Left lung (tissue), 10 donors: Measurements from ENCODE around the gene UBE2D2. TPM values are rescaled to one million over a fixed set of nuclear protein-coding genes. Genes with fewer than 3 reads are reported as not detected.
"Not testable (repeated sequence)": the region's sequence is repeated elsewhere in the genome, so short reads cannot be mapped to it uniquely, and the experiment has no call there.

Source experiments
- ATAC-seq: fragments of 200-7000 bp; cut with Tn5 transposase; one replicate; pipeline ENCODE4 v1.9.1; 2020; ENCODE audit warnings: moderate library complexity
- DNase-seq, 4 donors: peaks; one replicate each; pipeline ENCODE4 v3.0.0-alpha.2; 2013 to 2020
- H3K27ac ChIP-seq, 2 donors: fragments of 200-600 bp; sonication (generic) in 1 of 2; one replicate each; pipeline versions ENCODE4 v1.5.0 to v1.8.0; 2020 to 2021
- H3K27me3 ChIP-seq, 2 donors: fragments of 200-600 bp; sonication (generic) in 1 of 2; one replicate each; pipeline versions ENCODE4 v1.5.0 to v1.8.0; 2020 to 2021
- H3K36me3 ChIP-seq, 2 donors: fragments of 200-600 bp; sonication (generic) in 1 of 2; one replicate each; pipeline versions ENCODE4 v1.5.0 to v1.8.0; 2020 to 2021
- H3K4me1 ChIP-seq, 2 donors: fragments of 200-600 bp; one replicate each; pipeline ENCODE4 v1.8.0; 2021
- H3K4me3 ChIP-seq, 2 donors: fragments of 200-600 bp; sonication (generic) in 1 of 2; one replicate each; pipeline versions ENCODE4 v1.5.0 to v1.8.0; 2020 to 2021; ENCODE audit warnings: mild to moderate bottlenecking in 1 of 2
- H3K9me3 ChIP-seq, 2 donors: fragments of 200-600 bp; sonication (generic) in 1 of 2; one replicate each; pipeline versions ENCODE4 v1.5.0 to v1.8.0; 2020 to 2021
- intact Hi-C, 2 donors: fragments of 100-400 bp; cut with DNase I; formaldehyde crosslinking; loops; one replicate each; pipeline versions ENCODE4 v1.11.2 to v1.14.2; 2022
- polyA plus RNA-seq, 6 donors: library from polyadenylated mRNA; unstranded; fragments of 120-200 nt; gene quantifications; one replicate each; pipeline ENCODE4 v1.2.1, GENCODE V29; 2013; ENCODE audit not compliant: insufficient read length in 6 of 6
- total RNA-seq, 2 donors: library from RNA; stranded (reverse); fragmentation: NEBNext Ultra II Directional; extraction: Animal tissue kit (Norgen Biotek cat#: 25700); gene quantifications; one replicate each; pipeline ENCODE4 v1.2.1, GENCODE V29; 2021
- TF ChIP-seq, protein P1 (sequence below), 2 donors: fragments of 200-600 bp; sonication (generic) in 1 of 2; IDR thresholded peaks; one replicate each; pipeline versions ENCODE4 v1.5.0 to v1.8.0; 2021; ENCODE audit warnings: antibody characterized with exemption in 2 of 2
- donor health status: DM: no; HTN: yes; CAD: no.
- donor health status: DM: no; HTN: no; CAD: no.

UBE2D2 gene
- total and polyA plus RNA-seq, 8 donors, result 122 to 160 (median 145) TPM

DNA sequence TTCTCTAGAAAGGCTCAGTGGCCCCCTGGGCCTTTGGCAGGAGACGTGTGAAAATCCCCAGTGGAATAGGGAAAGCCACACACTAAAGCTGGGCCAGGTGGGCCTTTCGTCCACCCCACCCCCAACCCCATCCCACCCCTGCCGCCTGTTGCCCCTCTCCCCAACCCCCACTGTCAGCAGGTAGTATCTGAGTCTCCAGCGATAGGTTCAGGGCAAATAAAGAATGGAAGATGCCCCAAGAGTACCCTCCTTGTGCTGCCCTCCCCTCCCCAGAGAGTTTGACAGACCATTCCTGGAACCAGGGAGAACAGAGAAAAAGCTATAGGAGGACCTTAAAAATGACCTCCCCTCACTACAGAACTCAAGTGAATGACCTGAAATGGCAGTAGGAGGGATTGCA lies 36.7 kb upstream of the UBE2D2 start:
- no peak overlapping the region for H3K27ac ChIP-seq
- H3K9me3 ChIP-seq, result no peaks in the 10 kb centered on the region
- no peaks in the 10 kb centered on the region for H3K27me3 ChIP-seq
- no peaks in the 10 kb centered on the region for H3K36me3 ChIP-seq
- ATAC-seq (no peak), DNase-seq (no peak)
- intact Hi-C loops, result no loop called here
- H3K4me3 ChIP-seq, result no peak overlapping the region
- TF ChIP-seq, protein P1, sequence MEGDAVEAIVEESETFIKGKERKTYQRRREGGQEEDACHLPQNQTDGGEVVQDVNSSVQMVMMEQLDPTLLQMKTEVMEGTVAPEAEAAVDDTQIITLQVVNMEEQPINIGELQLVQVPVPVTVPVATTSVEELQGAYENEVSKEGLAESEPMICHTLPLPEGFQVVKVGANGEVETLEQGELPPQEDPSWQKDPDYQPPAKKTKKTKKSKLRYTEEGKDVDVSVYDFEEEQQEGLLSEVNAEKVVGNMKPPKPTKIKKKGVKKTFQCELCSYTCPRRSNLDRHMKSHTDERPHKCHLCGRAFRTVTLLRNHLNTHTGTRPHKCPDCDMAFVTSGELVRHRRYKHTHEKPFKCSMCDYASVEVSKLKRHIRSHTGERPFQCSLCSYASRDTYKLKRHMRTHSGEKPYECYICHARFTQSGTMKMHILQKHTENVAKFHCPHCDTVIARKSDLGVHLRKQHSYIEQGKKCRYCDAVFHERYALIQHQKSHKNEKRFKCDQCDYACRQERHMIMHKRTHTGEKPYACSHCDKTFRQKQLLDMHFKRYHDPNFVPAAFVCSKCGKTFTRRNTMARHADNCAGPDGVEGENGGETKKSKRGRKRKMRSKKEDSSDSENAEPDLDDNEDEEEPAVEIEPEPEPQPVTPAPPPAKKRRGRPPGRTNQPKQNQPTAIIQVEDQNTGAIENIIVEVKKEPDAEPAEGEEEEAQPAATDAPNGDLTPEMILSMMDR (IDR thresholded peaks at IDR 0.05), result no peak
- no peaks in the 10 kb centered on the region for H3K4me1 ChIP-seq

- no peak for DNase-seq
- Histone ChIP-seq H3K9me3 (no peaks in the 10 kb centered on the region), H3K27ac (no peak overlapping the region), H3K27me3 (no peaks in the 10 kb centered on the region), H3K36me3 (no peaks in the 10 kb centered on the region), H3K4me1 (no peaks in the 10 kb centered on the region), H3K4me3 (no peak overlapping the region)
- TF ChIP-seq, protein P1 (IDR thresholded peaks at IDR 0.05), result no peak
- intact Hi-C loops, result no loop called here
- peak; percentile 21 for ATAC-seq
These were observed 36.1 kb upstream of the UBE2D2 start for GRCh38 chr5:139524940-139525585.

- H3K27ac ChIP-seq, H3K9me3 ChIP-seq, intact Hi-C loops, ATAC-seq, DNase-seq, H3K27me3 ChIP-seq, H3K4me3 ChIP-seq, H3K4me1 ChIP-seq, H3K36me3 ChIP-seq: not testable (repeated sequence)
These were observed 35.4 kb upstream of the UBE2D2 start for GRCh38 chr5:139525586-139526308.

DNA sequence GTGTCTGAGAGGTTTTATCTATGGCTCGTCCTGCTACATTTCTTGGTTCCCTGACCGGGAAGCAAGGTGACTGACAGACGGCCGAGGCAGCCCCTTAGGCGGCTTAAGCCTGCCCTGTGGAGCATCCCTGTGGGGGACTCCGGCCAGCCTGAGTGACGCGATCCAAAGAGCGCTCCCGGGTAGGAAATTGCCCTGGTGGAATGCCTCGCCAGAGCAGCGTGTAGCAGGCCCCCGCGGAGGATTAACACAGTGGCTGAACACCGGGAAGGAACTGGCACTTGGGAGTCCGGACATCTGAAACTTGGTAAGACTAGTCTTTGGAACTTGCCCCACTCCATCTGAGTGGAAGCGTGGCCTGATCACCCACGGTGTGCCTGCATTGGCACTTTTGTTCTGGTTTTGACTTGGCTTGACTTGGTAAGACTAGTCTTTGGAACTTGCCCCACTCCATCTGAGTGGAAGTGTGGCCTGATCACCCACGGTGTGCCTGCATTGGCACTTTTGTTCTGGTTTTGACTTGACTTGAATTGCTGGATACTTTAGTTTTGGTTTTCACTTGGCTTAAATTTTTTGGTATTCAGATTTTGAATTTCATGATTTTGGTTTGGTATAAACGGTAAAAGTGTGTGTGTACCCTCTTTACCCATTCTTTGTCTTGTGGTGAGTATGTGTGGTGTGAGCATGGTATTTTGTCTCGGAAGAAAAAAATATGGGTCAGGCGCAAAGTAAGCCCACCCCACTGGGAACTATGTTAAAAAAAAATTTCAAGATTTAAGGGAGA lies 34.6 kb upstream of the UBE2D2 start:
- H3K9me3 ChIP-seq, H3K4me3 ChIP-seq, H3K4me1 ChIP-seq, H3K27me3 ChIP-seq, DNase-seq, H3K27ac ChIP-seq, ATAC-seq, H3K36me3 ChIP-seq, intact Hi-C loops: not testable (repeated sequence)

GRCh38 chr5:139527090-139527470 lies 34.1 kb upstream of the UBE2D2 start:
- H3K27me3 ChIP-seq, H3K4me3 ChIP-seq, H3K36me3 ChIP-seq, intact Hi-C loops, H3K4me1 ChIP-seq, DNase-seq, H3K27ac ChIP-seq, ATAC-seq, H3K9me3 ChIP-seq: not testable (repeated sequence)

GRCh38 chr5:139527896-139528467 lies 33.2 kb upstream of the UBE2D2 start:
- intact Hi-C loops, ATAC-seq, H3K4me1 ChIP-seq: not testable (repeated sequence)

DNA sequence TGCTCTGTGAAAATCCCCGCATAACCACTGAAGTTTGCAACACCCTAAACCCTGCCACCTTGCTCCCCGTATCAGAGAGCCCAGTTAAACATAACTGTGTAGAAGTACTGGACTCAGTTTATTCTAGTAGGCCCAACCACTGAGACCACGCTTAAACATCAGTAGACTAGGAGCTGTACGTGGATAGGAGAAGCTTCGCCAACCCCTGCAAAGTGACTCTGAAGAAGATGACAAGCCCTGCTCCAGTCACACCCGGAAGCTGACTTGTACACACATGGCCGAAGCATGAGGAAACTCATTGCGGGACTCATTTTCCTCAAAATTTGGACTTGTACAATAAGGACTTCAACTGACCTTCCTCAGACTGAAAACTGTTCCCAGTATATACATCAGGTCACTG lies 32.4 kb upstream of the UBE2D2 start:
- intact Hi-C loops, result not testable (repeated sequence)

More at GRCh38 chr5:139527896-139528467, 33.2 kb upstream of the UBE2D2 start:
- H3K27ac ChIP-seq, H3K4me3 ChIP-seq, DNase-seq, H3K9me3 ChIP-seq, H3K27me3 ChIP-seq, H3K36me3 ChIP-seq: not testable (repeated sequence)

DNA sequence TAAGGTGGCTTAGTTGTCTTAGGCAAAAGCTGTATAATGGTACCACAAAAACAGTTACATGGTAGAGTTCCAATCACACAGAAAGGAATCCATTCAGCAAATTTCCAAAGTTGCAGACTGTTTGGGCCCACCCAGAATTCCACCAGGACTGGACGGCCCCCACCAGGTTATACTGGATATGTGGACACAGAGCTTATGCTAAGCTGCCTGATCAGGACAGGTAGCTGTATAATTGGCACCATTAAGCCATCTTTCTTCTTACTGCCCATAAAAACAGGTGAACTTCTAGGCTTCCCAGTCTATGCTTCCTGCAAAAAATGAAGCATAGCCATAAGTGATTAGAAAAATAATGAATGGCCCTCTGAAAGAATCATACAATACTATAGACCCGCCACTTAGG lies 31.1 kb upstream of the UBE2D2 start:
- H3K4me3 ChIP-seq, ATAC-seq, H3K36me3 ChIP-seq, intact Hi-C loops, H3K4me1 ChIP-seq, H3K27me3 ChIP-seq, DNase-seq, H3K9me3 ChIP-seq, H3K27ac ChIP-seq: not testable (repeated sequence)

More for the DNA sequence above, 32.4 kb upstream of the UBE2D2 start:
- H3K36me3 ChIP-seq, H3K27me3 ChIP-seq, H3K4me1 ChIP-seq, H3K27ac ChIP-seq, H3K4me3 ChIP-seq, DNase-seq, ATAC-seq, H3K9me3 ChIP-seq: not testable (repeated sequence)
